GM12878 (cell line): ENCODE data around the gene AKR1B15. TPM values are rescaled to one million over a fixed set of nuclear protein-coding genes. Genes with fewer than 3 reads are reported as not detected.

Experiments
- ATAC-seq: fragments of 200-7000 bp; cut with Tn5 transposase; 3 replicates; pipeline ENCODE4 v1.9.1; 2020; ENCODE audit warnings: mild to moderate bottlenecking, moderate library complexity
- Bru-seq: library from RNA; stranded (reverse); fragments of 400-500 nt; gene quantifications from one replicate; lab custom pipeline; 2021; lab: Mats Ljungman, UMichigan
- BruChase-seq, 2 experiments: library from RNA; stranded (reverse); fragments of 400-500 nt; gene quantifications; one replicate each; lab custom pipeline; 2021; lab: Mats Ljungman, UMichigan
- BruUV-seq: library from RNA; stranded (reverse); fragments of 400-500 nt; replicated peaks from 2 replicates; lab custom pipeline; 2021; lab: Mats Ljungman, UMichigan
- CTCF ChIA-PET: fragments of 300-600 bp; sonication (Branson Sonifier 250); formaldehyde crosslinking; extraction: SDS; loops from one replicate; lab custom pipeline; 2021; ENCODE audit warnings: inconsistent platforms; lab: Yijun Ruan, JAX
- POLR2A ChIA-PET: fragments of 350-600 bp; formaldehyde crosslinking; extraction: SDS; loops from one replicate; lab custom pipeline; 2021; ENCODE audit warnings: inconsistent platforms; lab: Charles Lee
- RAD21 ChIA-PET: fragments of 300-600 bp; sonication (Branson Sonifier 250); formaldehyde crosslinking; loops from one replicate; lab custom pipeline; 2023; ENCODE audit warnings: antibody characterized with exemption; ENCODE audit not compliant: unreplicated experiment; lab: Charles Lee
- SMC1A ChIA-PET: fragments of 300-600 bp; sonication (Branson Sonifier 250); formaldehyde crosslinking; loops from one replicate; lab custom pipeline; 2023; ENCODE audit not compliant: unreplicated experiment, uncharacterized antibody; lab: Charles Lee
- DNase-seq: peaks from one replicate; pipeline ENCODE4 v3.0.0-alpha.2; 2011; ENCODE audit warnings: low read depth, low spot score
- FAIRE-seq: peaks from 3 replicates; lab custom pipeline; 2011; peaks lifted over from hg19 to GRCh38; lab: Jason Lieb, UNC
- H2AFZ ChIP-seq: 2 replicates; pipeline ENCODE4 v1.6.0; 2011; ENCODE audit warnings: low read depth, low read length, control low read depth; ENCODE audit not compliant: control insufficient read depth
- H3K27ac ChIP-seq: 2 replicates; pipeline ENCODE4 v1.5.1; 2011; ENCODE audit warnings: control low read depth; ENCODE audit not compliant: control insufficient read depth, insufficient read depth
- H3K27me3 ChIP-seq, 2 experiments: replicated peaks in 1 of 2; 2 replicates each; pipeline versions ENCODE4 v1.6.0 to v1.6.1; 2011; ENCODE audit warnings: low read length in 1 of 2; ENCODE audit not compliant: control insufficient read depth in 2 of 2, insufficient read depth in 2 of 2
- H3K36me3 ChIP-seq, 2 experiments: 2 replicates each; pipeline ENCODE4 v1.5.1; 2011; ENCODE audit warnings: low read length in 1 of 2; ENCODE audit not compliant: control insufficient read depth in 2 of 2, insufficient read depth in 2 of 2
- H3K4me1 ChIP-seq: 2 replicates; pipeline ENCODE4 v1.6.1; 2011; ENCODE audit warnings: mild to moderate bottlenecking, low read length, moderate library complexity, mixed read lengths; ENCODE audit not compliant: control insufficient read depth, insufficient read depth
- H3K4me2 ChIP-seq: 2 replicates; pipeline ENCODE4 v1.6.0; 2011; ENCODE audit warnings: control low read depth; ENCODE audit not compliant: control insufficient read depth, insufficient read depth
- H3K4me3 ChIP-seq: fragments of 200-600 bp; sonication (generic); 2 replicates; pipeline ENCODE4 v1.5.1; 2016
- H3K79me2 ChIP-seq: 2 replicates; pipeline ENCODE4 v1.6.0; 2011; ENCODE audit warnings: low read length; ENCODE audit not compliant: control insufficient read depth, insufficient read depth
- H3K9ac ChIP-seq: 2 replicates; pipeline ENCODE4 v1.8.0; 2011; ENCODE audit warnings: low read length, control low read depth, mixed read lengths; ENCODE audit not compliant: control insufficient read depth, insufficient read depth
- H3K9me3 ChIP-seq: replicated peaks from 3 replicates; pipeline ENCODE4 v1.5.1; 2011; ENCODE audit warnings: mild to moderate bottlenecking, low read length; ENCODE audit not compliant: control insufficient read depth, insufficient read depth
- H4K20me1 ChIP-seq: 2 replicates; pipeline ENCODE4 v1.6.0; 2011; ENCODE audit not compliant: control insufficient read depth, insufficient read depth
- ATF7 ChIP-seq: fragments of 450-650 bp; IDR thresholded peaks from 2 replicates; pipeline ENCODE4 v1.6.1; 2016; ENCODE audit warnings: low read depth, mild to moderate bottlenecking
- CBX5 ChIP-seq: sonication (generic); IDR thresholded peaks from 2 replicates; pipeline ENCODE4 v1.6.1; 2016; ENCODE audit warnings: low read depth, moderate library complexity, mild to moderate bottlenecking, inconsistent platforms
- CHD4 ChIP-seq: fragments of 200-600 bp; sonication (generic); IDR thresholded peaks from 2 replicates; pipeline ENCODE4 v1.6.1; 2016; ENCODE audit warnings: mild to moderate bottlenecking
- CREB1 ChIP-seq: IDR thresholded peaks from 2 replicates; pipeline ENCODE4 v1.6.1; 2012; ENCODE audit warnings: low read depth, mild to moderate bottlenecking, inconsistent platforms
- CREM ChIP-seq: IDR thresholded peaks from 2 replicates; pipeline ENCODE4 v1.6.1; 2014; ENCODE audit warnings: antibody characterized with exemption, low read depth
- DPF2 ChIP-seq: fragments of 450-650 bp; IDR thresholded peaks from 2 replicates; pipeline ENCODE4 v1.6.1; 2017; ENCODE audit warnings: mild to moderate bottlenecking
- EED ChIP-seq: sonication (generic); IDR thresholded peaks from 2 replicates; pipeline ENCODE4 v1.6.1; 2016; ENCODE audit warnings: antibody characterized with exemption, low read depth
- EGR1 ChIP-seq, 2 experiments: IDR thresholded peaks; 1 replicate in 1 of 2; 2 replicates in 1 of 2; pipeline ENCODE4 v1.6.1; 2011 to 2012; ENCODE audit warnings: low read depth in 2 of 2, low read length in 2 of 2, borderline replicate concordance in 1 of 2, mild to moderate bottlenecking in 1 of 2, moderate library complexity in 1 of 2
- JUND ChIP-seq: IDR thresholded peaks from 2 replicates; pipeline ENCODE4 v1.6.1; 2012; ENCODE audit warnings: low read depth, mild to moderate bottlenecking, low read length, improper control_type of control experiment, moderate library complexity
- MEF2A ChIP-seq: IDR thresholded peaks from 2 replicates; pipeline ENCODE4 v1.6.1; 2011; ENCODE audit warnings: low read depth, mild to moderate bottlenecking, low read length, moderate library complexity; ENCODE audit not compliant: insufficient read depth
- MTA2 ChIP-seq: fragments of 450-650 bp; IDR thresholded peaks from 2 replicates; pipeline ENCODE4 v1.6.1; 2016; ENCODE audit warnings: low read depth, mild to moderate bottlenecking, moderate library complexity
- MYC ChIP-seq: IDR thresholded peaks from 2 replicates; pipeline ENCODE4 v1.6.1; 2011; ENCODE audit warnings: mild to moderate bottlenecking, low read length, moderate library complexity, inconsistent platforms; ENCODE audit not compliant: insufficient read depth, insufficient replicate concordance, insufficient read length, severe bottlenecking
- NBN ChIP-seq: fragments of 450-650 bp; IDR thresholded peaks from 2 replicates; pipeline ENCODE4 v1.6.1; 2016
- NFIC ChIP-seq: IDR thresholded peaks from 2 replicates; pipeline ENCODE4 v1.6.1; 2012; ENCODE audit warnings: low read depth, mild to moderate bottlenecking, inconsistent platforms, low read length, moderate library complexity
- NR2C1 ChIP-seq: fragments of 450-650 bp; IDR thresholded peaks from 2 replicates; pipeline ENCODE4 v1.6.1; 2017; ENCODE audit warnings: antibody characterized with exemption, mild to moderate bottlenecking, moderate library complexity
- PAX5 ChIP-seq: IDR thresholded peaks from 2 replicates; pipeline ENCODE4 v1.6.1; 2011; ENCODE audit warnings: low read depth, low read length, borderline replicate concordance
- PAX8 ChIP-seq: fragments of 450-650 bp; IDR thresholded peaks from 2 replicates; pipeline ENCODE4 v1.6.1; 2017; ENCODE audit warnings: mild to moderate bottlenecking, moderate library complexity
- SKIL ChIP-seq: fragments of 450-650 bp; IDR thresholded peaks from 2 replicates; pipeline ENCODE4 v1.6.1; 2017; ENCODE audit warnings: mild to moderate bottlenecking, low read depth, inconsistent platforms; ENCODE audit not compliant: poor library complexity, severe bottlenecking
- SRF ChIP-seq, 2 experiments: IDR thresholded peaks; 2 replicates each; pipeline ENCODE4 v1.6.1; 2011; ENCODE audit warnings: low read depth in 2 of 2, low read length in 2 of 2, mild to moderate bottlenecking in 1 of 2, moderate library complexity in 1 of 2
- YY1 ChIP-seq: IDR thresholded peaks from 2 replicates; pipeline ENCODE4 v1.6.1; 2011; ENCODE audit warnings: low read depth, mild to moderate bottlenecking, low read length
- WGBS: methylation state at CpG from one replicate; pipeline ENCODE4 v1.1.6; 2016; ENCODE audit warnings: low lambda C conversion rate; ENCODE audit not compliant: insufficient replicate concordance, insufficient coverage; ENCODE audit errors: missing lambda C conversion rate; 5-methylcytosine and 5-hydroxymethylcytosine counted together
- in situ Hi-C: fragments of 300-500 bp; cut with MboI; formaldehyde crosslinking; loops from 9 replicates; pipeline ENCODE4 v1.14.3; 2018; ENCODE audit warnings: mixed read lengths
- intact Hi-C: fragments of 100-400 bp; cut with micrococcal nuclease; formaldehyde crosslinking; loops from one replicate; pipeline ENCODE4 v1.14.2; 2022; ENCODE audit not compliant: unreplicated experiment
- long read RNA-seq, 2 experiments: library from polyadenylated mRNA; unstranded; transcript quantifications; one replicate each; pipeline ENCODE4 v2.0.0, GENCODE V29; 2019 to 2020
- polyA minus RNA-seq, 3 experiments: library from RNA; depleted of rRNA, polyadenylated mRNA; stranded (reverse); fragments of >200 nt; gene quantifications; 2 replicates each; pipeline ENCODE4 v1.2.3, GENCODE V29; 2011
- polyA plus RNA-seq, 11 experiments: library from polyadenylated mRNA; depleted of rRNA in 4 of 11; unstranded in 6 of 11; stranded (reverse) in 5 of 11; fragments of >200 nt; fragmentation: Nextera tagmentation in 4 of 11; fragmentation: Illumina TruSeq in 1 of 11; extraction: Ambion mirVana in 4 of 11; extraction: Trizol in 1 of 11; gene quantifications; 1 replicate in 1 of 11; 2 replicates in 10 of 11; pipeline versions ENCODE4 v1.2.1 to v1.2.3, GENCODE V29; 2011 to 2016; ENCODE audit warnings: inconsistent platforms in 2 of 11, missing spikeins in 2 of 11, low read depth in 1 of 11
- total RNA-seq, 4 experiments: library from RNA; depleted of rRNA in 3 of 4; stranded (reverse); fragments of >200 nt in 3 of 4; fragmentation: Illumina TruSeq in 1 of 4; extraction: Trizol in 1 of 4; gene quantifications; 2 replicates each; pipeline versions ENCODE4 v1.2.1 to v1.2.3, GENCODE V29; 2013 to 2021

AKR1B15 gene
- not detected in 2 replicates for total RNA-seq (2013; cell fraction: nucleolus; rRNA removed)
- total RNA-seq (2014; rRNA removed) (not detected in 2 replicates), total RNA-seq (2014; rRNA removed; fragmentation: Illumina TruSeq; extraction: Trizol) (not detected in 2 replicates), total RNA-seq (2021) (not detected in 2 replicates), polyA plus RNA-seq (2011; rRNA removed) (0.09 TPM in 1 of 2 replicates, not detected in the other), polyA plus RNA-seq (2014; fragmentation: Illumina TruSeq; extraction: Trizol) (not detected in 2 replicates), polyA plus RNA-seq (2014; fragmentation: Nextera tagmentation; extraction: Ambion mirVana) (not detected), polyA plus RNA-seq (2014; rRNA removed) (0.06 TPM in 1 of 2 replicates, not detected in the other), polyA plus RNA-seq (2016; fragmentation: Nextera tagmentation; extraction: Ambion mirVana) (not detected), polyA minus RNA-seq (2011; rRNA and poly(A)+ RNA removed) (not detected in 2 replicates), Bru-seq, nascent RNA (percentile 43 among the genes with signal in this experiment), BruChase-seq, experiment 1, labeled RNA remaining after a 6-hour chase (percentile 31 among the genes with signal in this experiment), BruChase-seq, experiment 2, labeled RNA remaining after a 2-hour chase (percentile 29 among the genes with signal in this experiment)
- polyA plus RNA-seq (2011; ENCODE audit: low read depth), result not detected
- polyA plus RNA-seq (2011; cell fraction: cytosol; rRNA removed), result 0.04 TPM in 1 of 2 replicates, not detected in the other
- 0.04 TPM in 1 of 2 replicates, not detected in the other for polyA plus RNA-seq (2011; cell fraction: nucleus; rRNA removed)
- polyA plus RNA-seq (2012), result not detected in 2 replicates
- polyA minus RNA-seq (2011; cell fraction: cytosol; rRNA and poly(A)+ RNA removed), result not detected in 2 replicates
- polyA minus RNA-seq (2011; cell fraction: nucleus; rRNA and poly(A)+ RNA removed), result not detected in 2 replicates
- long read RNA-seq, experiment 1, result 0 reads
- long read RNA-seq, experiment 2, partial matches to known transcripts, result 1 of 2 reads
- long read RNA-seq, experiment 2, other reads (novel, unspliced or antisense), result 1 of 2 reads

- WGBS, result under 1% methylated on average over 14 of the region's 14 CpGs
- TF ChIP-seq NFIC (peak; percentile 90), DPF2 (peak; percentile 84), CHD4 (no peak), MTA2 (peak; percentile 69), CBX5 (0 out of 2 replicates have a peak, but pooled peaks have one; percentile 53), JUND (peak; percentile 45; the same call in 1 of the 2 replicates), NR2C1 (no peak), CREB1 (peak; percentile 72), ATF7 (peak; percentile 87), SRF (IDR thresholded peaks at IDR 0.05; ENCODE audit: low read depth in 2 of 2, low read length in 2 of 2) (0 out of 4 replicates have a peak, but pooled peaks of 1 of the 2 experiments have one; percentile 53), CREM (peak; percentile 86), MEF2A (peak; percentile 79), SKIL (peak; percentile 84), MYC (no peak), PAX5 (peak; percentile 41; the same call in 1 of the 2 replicates), NBN (0 out of 2 replicates have a peak, but pooled peaks have one; percentile 45), EGR1 (IDR thresholded peaks at IDR 0.05; ENCODE audit: borderline replicate concordance in 1 of 2, low read depth in 2 of 2, low read length in 2 of 2) (no peak), YY1 (peak; percentile 30; the same call in 1 of the 2 replicates), EED (peak; percentile 77), PAX8 (no peak)
These were observed at the start of gene AKR1B15 for GRCh38 chr7:134548877-134549276. Gene AKR1B15 (plus strand): TSS chr7:134549110. CDS start chr7:134564620, 15,510 bp downstream.

More at GRCh38 chr7:134548877-134549276, at the start of gene AKR1B15:
- Histone ChIP-seq H3K4me1 (peaks cover 21% of the 10 kb centered on the region), H3K4me3 (no peak within 1 kb of the TSS), H3K9ac (no peak within 1 kb of the TSS; the same call in 1 of the 2 replicates), H3K36me3 (no peaks in the 10 kb centered on the region), H4K20me1 (no peaks in the 10 kb centered on the region), H3K4me2 (peak within 1 kb of the TSS; percentile 96), H3K27me3 (no peaks in the 10 kb centered on the region), H3K79me2 (no peaks in the 10 kb centered on the region), H3K27ac (no peak within 1 kb of the TSS), H3K9me3 (no peaks in the 10 kb centered on the region), H2AFZ (peak within 1 kb of the TSS; percentile 48)
- ChIA-PET CTCF (interaction anchor here (0.7 to 3.8 kb wide), 14 partner anchors 8 to 120 kb away, joined by 3 to 50 read pairs (median 10); partner anchors contain the start of genes AKR1B1 and BPGM), SMC1A (interaction anchor here (0.8 to 3.4 kb wide), 9 partner anchors 9 to 804 kb away, joined by 3 to 26 read pairs (median 4); no protein-coding TSS in a partner anchor), RAD21 (interaction anchor here (0.7 to 2.3 kb wide), 7 partner anchors 10 to 639 kb away, joined by 3 to 30 read pairs (median 3); partner anchors contain the start of gene CYREN), POLR2A (interaction anchor here (0.8 to 2.4 kb wide), 2 partner anchors 85 to 116 kb away, joined by 3 to 10 read pairs; no protein-coding TSS in a partner anchor)
- FAIRE-seq, result peak; percentile 71
- in situ Hi-C loops (no loop called here), intact Hi-C loops (loop anchor here (5.0 kb wide), 1 partner anchor 37 kb away; no protein-coding TSS in a partner anchor)
- peak; percentile 94 for ATAC-seq
- no TSS peak for BruUV-seq
- DNase-seq, result peak; percentile 62
